ENCODE measurements around the gene TTC19.

Gene TTC19

DNA sequence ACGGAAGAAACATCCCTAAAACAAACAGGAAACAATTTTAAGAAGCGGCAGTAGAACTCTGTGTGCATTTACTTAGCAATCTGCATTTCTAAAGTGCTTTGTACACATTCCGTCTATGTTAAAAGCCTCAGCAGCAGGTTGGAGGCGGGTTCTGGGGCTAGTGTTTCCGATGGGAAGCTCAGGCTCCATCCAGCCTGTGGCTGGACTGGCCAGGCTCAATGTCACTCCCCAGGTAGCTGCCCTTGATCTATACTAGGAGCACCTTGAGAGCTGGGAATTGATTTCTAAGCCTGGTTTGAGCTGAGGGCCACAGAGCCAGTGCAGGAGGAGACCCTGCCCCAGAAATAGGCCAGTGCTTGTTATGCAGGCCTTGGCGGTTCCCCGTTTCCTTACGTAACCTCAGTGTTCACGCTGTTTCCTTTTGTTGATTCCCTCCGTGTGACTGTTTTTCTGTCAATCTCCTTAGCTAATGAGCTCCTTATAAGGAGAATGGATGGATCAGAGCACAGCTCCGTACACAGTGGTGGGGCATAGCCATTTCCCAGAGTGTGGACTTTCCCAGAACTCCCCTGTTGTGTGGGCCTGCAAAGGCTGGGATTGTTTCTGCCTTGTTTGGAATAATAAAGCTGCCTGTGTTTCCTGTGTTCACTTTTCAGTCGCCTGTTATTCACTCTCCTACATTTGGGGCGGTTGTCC lies 33.3 kb upstream of the TTC19 start:
- DNase-seq (ENCODE audit: low read depth), result no peak
- no peak overlapping the region for H3K4me3 ChIP-seq (ENCODE audit: low read length)
- TF ChIP-seq, protein P1, sequence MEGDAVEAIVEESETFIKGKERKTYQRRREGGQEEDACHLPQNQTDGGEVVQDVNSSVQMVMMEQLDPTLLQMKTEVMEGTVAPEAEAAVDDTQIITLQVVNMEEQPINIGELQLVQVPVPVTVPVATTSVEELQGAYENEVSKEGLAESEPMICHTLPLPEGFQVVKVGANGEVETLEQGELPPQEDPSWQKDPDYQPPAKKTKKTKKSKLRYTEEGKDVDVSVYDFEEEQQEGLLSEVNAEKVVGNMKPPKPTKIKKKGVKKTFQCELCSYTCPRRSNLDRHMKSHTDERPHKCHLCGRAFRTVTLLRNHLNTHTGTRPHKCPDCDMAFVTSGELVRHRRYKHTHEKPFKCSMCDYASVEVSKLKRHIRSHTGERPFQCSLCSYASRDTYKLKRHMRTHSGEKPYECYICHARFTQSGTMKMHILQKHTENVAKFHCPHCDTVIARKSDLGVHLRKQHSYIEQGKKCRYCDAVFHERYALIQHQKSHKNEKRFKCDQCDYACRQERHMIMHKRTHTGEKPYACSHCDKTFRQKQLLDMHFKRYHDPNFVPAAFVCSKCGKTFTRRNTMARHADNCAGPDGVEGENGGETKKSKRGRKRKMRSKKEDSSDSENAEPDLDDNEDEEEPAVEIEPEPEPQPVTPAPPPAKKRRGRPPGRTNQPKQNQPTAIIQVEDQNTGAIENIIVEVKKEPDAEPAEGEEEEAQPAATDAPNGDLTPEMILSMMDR (conservative IDR thresholded peaks at IDR 0.05; ENCODE audit: low read length), result no peak

DNA sequence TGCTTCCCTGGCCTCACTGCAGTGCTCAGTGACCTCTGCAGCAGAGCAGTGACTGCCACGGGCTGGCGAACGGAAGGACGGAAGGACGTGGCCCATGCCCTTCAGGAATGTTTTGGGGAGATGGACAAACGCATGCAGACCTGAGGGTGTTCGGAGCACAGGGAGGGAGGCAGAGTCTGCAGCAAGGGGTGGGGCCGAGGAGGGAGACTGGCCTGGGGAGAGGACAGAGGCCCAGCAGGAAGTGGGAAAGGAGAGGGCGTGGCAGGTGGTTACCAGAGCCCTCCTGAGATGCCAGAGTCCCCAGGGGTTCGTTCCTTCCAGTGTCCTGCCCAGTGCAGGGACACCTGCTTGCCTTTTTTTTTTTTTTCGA lies 32.8 kb upstream of the TTC19 start:
- TF ChIP-seq, protein P1 (conservative IDR thresholded peaks at IDR 0.05; ENCODE audit: low read length), result no peak
- no peak overlapping the region for H3K4me3 ChIP-seq (ENCODE audit: low read length)
- no peak for DNase-seq (ENCODE audit: low read depth)

DNA sequence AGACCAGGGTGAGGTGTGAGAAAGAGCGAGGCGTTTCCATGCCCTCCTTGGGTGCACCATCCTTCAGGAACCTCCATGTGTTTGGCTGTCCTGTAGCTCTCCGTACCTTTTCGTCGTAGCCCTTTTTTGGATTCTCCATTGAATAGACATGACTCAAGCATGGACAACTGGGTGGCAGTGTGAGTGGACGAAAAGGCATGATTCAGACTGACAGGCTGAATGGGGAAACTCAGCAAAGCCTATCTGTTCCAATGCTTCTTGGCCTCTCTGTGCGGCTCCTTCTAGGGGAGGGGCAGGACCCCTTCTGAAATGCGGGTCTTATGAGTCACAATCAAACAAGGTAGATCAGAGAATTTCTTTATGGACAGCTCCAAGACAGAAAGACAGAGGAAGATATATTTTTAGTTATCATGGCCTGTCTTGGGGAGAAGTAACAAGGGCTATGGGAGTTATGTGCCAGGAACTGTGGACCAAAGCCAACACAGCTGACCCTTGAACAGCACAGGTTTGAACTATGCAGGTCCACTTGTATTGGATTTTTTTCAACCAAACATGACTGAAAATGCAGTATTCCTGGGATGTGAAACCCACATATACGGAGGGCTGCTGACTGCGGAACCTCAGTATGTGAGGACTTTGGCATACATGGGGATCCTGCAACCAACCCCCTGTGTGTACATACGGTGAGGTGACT lies 31.8 kb upstream of the TTC19 start:
- TF ChIP-seq, protein P1 (conservative IDR thresholded peaks at IDR 0.05; ENCODE audit: low read length), result no peak
- no peak overlapping the region for H3K4me3 ChIP-seq (ENCODE audit: low read length)
- no peak for DNase-seq (ENCODE audit: low read depth)

DNA sequence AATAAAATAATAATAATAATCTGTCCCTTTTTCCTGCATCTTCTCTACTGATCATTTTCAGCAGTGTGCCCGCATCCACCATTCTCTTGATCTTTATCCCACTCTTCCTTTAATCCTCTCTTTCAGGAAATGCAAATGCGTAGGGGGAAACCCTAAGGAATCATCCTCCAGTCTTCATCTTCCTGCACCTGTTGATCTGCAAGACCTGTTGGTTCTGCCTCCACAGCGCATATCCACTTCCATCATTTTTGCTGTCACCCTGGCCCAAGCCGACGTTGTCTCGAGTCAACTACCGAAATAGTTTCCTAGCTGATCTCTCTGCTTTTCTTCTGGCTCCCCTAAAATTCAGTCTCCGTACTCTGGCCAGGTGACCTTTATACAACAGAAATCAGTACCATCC lies 30.2 kb upstream of the TTC19 start:
- TF ChIP-seq, protein P1 (conservative IDR thresholded peaks at IDR 0.05; ENCODE audit: low read length), result no peak
- no peak overlapping the region for H3K4me3 ChIP-seq (ENCODE audit: low read length)
- DNase-seq (ENCODE audit: low read depth), result no peak

DNA sequence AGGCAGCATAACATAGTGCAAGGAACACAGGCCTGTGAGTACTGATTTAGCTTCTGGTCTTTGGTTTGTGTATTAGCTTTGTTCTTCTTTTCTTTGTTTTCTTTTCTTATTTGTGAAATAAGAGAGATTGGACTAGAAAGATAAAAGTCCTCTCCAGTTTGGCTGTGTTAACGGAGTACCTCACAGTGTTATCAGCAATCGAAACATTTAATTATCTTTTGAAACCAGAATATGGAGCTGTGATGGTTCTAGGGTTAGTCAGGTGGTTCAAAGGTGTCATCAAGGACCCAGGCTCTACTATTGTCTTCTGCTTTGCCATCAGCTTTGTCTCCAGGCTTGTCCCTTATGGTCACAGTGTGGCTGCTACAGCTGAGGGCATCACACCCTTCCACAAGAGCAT lies 29.1 kb upstream of the TTC19 start:
- H3K4me3 ChIP-seq (ENCODE audit: low read length), result no peak overlapping the region
- no peak for DNase-seq (ENCODE audit: low read depth)
- TF ChIP-seq, protein P1 (conservative IDR thresholded peaks at IDR 0.05; ENCODE audit: low read length), result no peak

DNA sequence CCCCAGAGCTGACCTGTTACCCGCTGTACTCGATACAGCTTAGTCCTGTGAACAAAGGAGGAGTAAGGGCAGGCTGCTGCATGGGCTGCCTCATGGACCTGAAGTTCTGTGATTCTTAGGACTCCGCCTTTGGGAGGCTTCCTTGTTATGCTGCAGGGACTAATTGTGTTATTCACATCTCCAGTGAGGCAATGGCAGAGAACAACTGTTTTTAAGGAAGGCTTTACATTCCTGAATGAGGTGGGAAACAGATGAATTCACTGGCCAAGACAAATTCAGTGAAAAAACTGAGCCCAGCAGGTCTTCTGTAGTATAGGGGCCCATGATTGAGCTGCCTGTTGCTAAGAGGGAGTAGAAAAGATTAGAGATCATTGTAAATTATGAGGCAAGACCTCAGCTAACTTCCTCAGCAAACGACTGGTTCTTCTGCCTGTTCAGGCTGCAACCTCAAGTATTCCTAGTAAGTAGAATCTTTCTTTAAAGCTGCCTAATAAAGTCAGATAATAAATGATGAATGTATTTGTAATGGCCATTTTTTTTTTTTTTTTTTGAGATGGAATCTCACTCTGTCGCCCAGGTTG lies 28.4 kb upstream of the TTC19 start:
- DNase-seq (ENCODE audit: low read depth), result no peak
- H3K4me3 ChIP-seq (ENCODE audit: low read length), result no peak overlapping the region
- TF ChIP-seq, protein P1 (conservative IDR thresholded peaks at IDR 0.05; ENCODE audit: low read length), result no peak

DNA sequence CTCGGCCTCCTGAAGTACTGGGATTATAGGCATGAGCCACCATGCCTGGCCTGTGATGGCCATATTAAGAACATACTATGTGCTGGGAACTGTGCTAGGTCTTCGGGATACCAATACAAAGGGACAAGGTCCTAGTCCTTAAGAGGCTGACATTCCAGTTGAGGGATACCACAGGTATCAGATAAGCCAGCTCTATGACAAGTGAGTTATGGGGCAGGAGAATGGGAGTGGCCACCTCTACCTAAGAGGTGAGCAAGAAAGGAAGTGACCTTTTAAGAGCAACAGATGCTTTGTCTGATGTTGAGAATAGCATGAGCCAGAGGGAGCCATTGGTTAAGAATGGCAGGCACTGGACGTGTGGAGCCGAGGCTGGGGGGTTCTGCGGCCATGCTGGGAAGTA lies 27.7 kb upstream of the TTC19 start:
- no peak overlapping the region for H3K4me3 ChIP-seq (ENCODE audit: low read length)
- DNase-seq (ENCODE audit: low read depth), result no peak
- TF ChIP-seq, protein P1 (conservative IDR thresholded peaks at IDR 0.05; ENCODE audit: low read length), result no peak
